Fibroblast of lung (primary cell): ENCODE results near the gene LDLRAD1.

Experiments
- CTCF ChIP-seq, 2 donors: IDR thresholded peaks in 1 of 2; conservative IDR thresholded peaks in 1 of 2; 1 replicate in 1 of 2; 2 replicates in 1 of 2; pipeline ENCODE4 v1.5.1; 2011 to 2012; ENCODE audit warnings: low read length in 2 of 2, control low read depth in 1 of 2, inconsistent platforms in 1 of 2, low read depth in 1 of 2, mild to moderate bottlenecking in 1 of 2
- EZH2 ChIP-seq: IDR thresholded peaks from 2 replicates; pipeline ENCODE4 v1.5.1; 2012; ENCODE audit warnings: low read length, control low read depth, mild to moderate bottlenecking; ENCODE audit errors: missing control alignments

GRCh38 chr1:53992085-53992874 lies 25.7 kb downstream of the LDLRAD1 start:
- TF ChIP-seq CTCF (conservative IDR thresholded peaks at IDR 0.05 in 1 of 2, IDR thresholded peaks at IDR 0.05 in 1 of 2; ENCODE audit: low read depth in 1 of 2, low read length in 2 of 2) (no peak), EZH2 (no peak)
